Stimulated activated CD8-positive, alpha-beta memory T cell treated with anti-CD3 and anti-CD28 coated beads, Interleukin-7, amount 100 ng/mL, for 24 hours (primary cell): Measurements from ENCODE around the gene ZNF335.

Experiments
- DNase-seq: peaks from one replicate; pipeline ENCODE4 v3.0.0-alpha.2; 2020; ENCODE audit warnings: low read depth

ZNF335 gene

GRCh38 chr20:45952861-45953260 lies 19.1 kb downstream of the ZNF335 start:
- no peak for DNase-seq

GRCh38 chr20:45951925-45952834 lies 19.8 kb downstream of the ZNF335 start:
- DNase-seq, result no peak

- DNase-seq, result no peak
Measured at GRCh38 chr20:45950330-45950646, 21.7 kb downstream of the ZNF335 start.

- no peak for DNase-seq
Measured at GRCh38 chr20:45949542-45950329, 22.3 kb downstream of the ZNF335 start.

- DNase-seq, result no peak
Measured at GRCh38 chr20:45948742-45949541, 23.1 kb downstream of the ZNF335 start.

- no peak for DNase-seq
Measured at GRCh38 chr20:45948261-45948733, 23.7 kb downstream of the ZNF335 start.

- no peak for DNase-seq
Measured at GRCh38 chr20:45947110-45947866, 24.7 kb downstream of the ZNF335 start.

- DNase-seq, result peak; percentile 35
Measured at GRCh38 chr20:45946149-45946970, 25.6 kb downstream of the ZNF335 start.

GRCh38 chr20:45945678-45946148 lies 26.3 kb downstream of the ZNF335 start:
- DNase-seq, result no peak

GRCh38 chr20:45944965-45945677 lies 26.9 kb downstream of the ZNF335 start:
- DNase-seq, result no peak

- DNase-seq, result no peak
Measured at GRCh38 chr20:45944151-45944964, 27.6 kb downstream of the ZNF335 start.

- no peak for DNase-seq
Measured at GRCh38 chr20:45943613-45944012, 28.4 kb downstream of the ZNF335 start.

GRCh38 chr20:45940469-45940868 lies 31.5 kb downstream of the ZNF335 start:
- DNase-seq, result no peak

GRCh38 chr20:45940053-45940452 lies 31.9 kb downstream of the ZNF335 start:
- DNase-seq, result no peak

GRCh38 chr20:45938727-45939438 lies 33.1 kb downstream of the ZNF335 start:
- no peak for DNase-seq

GRCh38 chr20:45937765-45938164 lies 34.2 kb downstream of the ZNF335 start:
- DNase-seq, result no peak

GRCh38 chr20:45935416-45936046 lies 36.5 kb downstream of the ZNF335 start:
- DNase-seq, result no peak
